ENCODE results near the gene PROP1.
"Not testable (repeated sequence)": the region's sequence is repeated elsewhere in the genome, so short reads cannot be mapped to it uniquely, and the experiment has no call there.

PROP1 gene

DNA sequence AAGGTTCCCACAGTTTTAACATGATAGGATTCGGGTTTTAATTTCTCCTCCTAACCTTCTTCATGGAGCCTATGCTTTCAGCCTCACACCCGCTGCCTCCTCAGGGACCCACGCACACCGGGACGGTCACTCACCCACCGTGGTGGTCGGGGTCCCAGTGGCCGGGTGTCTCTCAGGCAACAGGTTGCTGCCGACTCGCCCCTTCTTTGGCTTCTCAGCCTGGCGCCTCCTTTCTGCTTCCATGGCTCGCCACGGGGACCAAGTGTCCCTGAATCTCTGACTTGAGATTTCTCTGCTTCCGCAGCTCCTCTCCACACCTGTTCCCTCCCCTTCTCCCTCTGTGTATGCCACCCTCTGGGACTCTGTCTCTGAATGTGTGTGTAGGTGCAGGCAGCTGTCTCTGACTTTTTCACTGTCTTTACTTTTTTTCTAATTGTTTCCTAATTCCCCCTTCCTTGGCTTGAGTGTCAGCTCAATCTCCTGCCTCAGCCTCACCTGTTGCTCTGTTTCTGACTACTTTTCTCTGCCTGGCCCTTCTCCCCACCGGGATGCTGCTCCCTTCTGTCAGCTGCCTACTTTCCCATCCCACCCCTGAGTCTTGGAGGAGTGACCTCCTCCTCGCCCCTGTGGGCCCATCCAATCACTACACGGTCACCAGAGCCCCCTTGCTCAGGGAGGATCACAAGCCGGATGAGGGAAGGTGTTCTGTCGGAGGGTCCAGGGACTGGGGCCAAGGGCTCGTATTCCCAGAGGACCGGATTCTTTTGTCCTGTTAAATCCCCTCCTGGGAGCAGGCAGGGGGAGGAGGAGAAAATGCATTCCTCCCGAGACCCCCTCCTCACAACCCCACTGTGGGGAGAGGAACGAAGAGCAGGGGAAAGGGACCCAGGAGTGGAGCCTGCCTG, at the start of gene PROP1:
Gene PROP1 (minus strand): TSS at position 552 of the 905 bp plus-strand sequence. CDS start 309 bp downstream, at position 243.
- DNase-seq = no peak

DNA sequence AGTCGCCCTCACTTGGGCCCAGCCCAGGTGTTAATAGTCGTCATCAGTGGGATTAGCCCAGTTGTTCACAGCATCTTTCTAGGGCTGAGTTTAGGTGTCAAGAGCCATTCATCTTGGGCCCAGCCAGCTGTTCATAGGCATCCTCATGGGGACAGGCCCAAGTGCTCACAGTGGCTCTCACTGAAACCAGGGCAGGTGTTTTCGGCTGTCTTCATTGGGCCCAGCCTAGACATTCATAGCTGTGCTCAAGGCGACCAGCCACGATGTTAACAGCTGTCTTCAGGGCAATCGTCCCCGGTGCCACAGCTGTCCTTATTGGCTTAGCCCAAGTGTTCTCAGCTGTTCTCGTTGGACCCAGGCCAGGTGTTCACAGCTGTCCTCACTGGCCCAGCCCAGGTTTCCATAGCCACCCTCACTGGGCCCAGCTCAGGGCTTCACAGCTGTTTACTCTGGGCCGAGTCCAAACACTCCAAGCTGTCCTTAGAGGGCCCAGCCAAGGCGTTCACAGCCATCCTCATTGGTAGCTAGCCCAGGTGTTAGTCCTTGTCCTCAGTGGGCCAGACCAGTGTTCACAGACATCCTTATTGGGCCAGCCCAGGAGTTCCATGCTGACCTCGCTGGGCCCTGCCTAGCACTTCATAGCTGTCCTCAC, 23.5 kb upstream of the PROP1 start:
- not testable (repeated sequence) for DNase-seq

DNA sequence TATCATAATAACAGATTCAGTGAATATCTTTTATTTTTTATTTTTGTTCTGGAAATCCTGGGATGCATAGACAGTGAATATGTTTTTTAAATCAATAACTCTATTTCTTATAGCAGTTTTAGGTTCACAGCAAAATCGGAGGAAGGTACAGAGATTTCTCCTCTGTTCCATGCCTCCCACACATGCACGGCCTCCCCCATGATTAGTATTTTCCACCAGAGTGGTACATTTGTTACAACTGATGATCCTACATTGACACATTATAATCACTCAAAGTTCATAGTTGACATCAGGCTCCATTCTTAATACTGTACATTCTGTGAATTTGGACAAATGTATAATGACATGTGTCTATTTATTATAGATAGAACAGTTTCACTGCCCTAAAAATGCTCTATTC, 16.7 kb upstream of the PROP1 start:
- not testable (repeated sequence) for DNase-seq

DNA sequence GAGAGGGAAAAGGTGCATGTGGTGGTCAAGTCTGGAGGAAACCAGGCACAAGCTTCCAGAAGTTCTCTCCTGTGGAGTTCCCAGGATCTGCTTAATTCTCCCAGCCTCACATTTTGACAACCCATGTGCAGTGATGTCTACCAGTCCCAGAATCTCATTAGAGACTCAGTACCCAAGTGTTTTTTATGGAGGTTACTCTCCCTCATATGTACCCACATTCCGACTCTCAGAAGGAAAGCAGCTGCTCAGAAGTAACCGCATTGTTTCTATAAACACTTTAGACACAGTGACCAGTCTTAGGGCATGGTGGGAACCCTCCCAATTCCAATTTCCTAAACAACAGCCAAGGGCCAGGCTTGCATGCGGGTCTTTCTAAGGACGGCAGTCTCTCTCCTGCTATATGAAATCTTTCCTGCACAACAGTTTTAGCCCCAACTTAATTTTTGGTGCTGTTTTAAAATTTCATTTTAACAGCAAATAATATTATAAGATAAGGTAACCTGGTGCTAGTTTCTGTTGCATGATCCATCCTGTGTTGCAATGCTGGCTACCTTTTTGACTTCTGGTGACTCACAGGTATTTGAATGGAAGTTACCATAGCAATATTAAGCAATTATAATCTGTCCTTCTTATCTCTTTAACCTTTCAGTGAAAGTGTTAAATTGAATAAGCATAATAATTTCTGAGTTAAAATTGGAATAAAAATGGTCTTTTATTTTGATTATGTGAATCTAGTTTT, 15.9 kb upstream of the PROP1 start:
- not testable (repeated sequence) for DNase-seq

DNA sequence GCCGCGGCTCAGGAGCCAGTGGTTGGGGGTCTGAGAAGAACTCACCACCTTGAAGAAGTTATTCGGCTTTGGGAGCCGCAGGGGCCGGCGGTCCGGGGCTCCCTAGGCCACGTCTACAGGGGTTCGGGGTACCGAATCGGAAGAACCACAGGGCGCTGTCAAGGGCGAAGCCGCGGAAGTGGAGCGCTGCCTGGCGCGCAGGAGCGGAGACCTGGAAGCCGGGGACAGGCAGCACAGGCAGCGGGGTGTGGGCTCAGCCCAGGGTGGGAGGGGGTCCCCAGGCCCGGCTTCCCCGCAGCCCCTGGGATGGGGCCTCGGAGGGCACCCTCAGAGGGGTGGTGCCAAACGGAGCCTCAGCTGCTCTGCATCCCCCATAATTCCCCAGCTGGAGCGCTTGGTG, 11.2 kb upstream of the PROP1 start:
- DNase-seq = not testable (repeated sequence)

DNA sequence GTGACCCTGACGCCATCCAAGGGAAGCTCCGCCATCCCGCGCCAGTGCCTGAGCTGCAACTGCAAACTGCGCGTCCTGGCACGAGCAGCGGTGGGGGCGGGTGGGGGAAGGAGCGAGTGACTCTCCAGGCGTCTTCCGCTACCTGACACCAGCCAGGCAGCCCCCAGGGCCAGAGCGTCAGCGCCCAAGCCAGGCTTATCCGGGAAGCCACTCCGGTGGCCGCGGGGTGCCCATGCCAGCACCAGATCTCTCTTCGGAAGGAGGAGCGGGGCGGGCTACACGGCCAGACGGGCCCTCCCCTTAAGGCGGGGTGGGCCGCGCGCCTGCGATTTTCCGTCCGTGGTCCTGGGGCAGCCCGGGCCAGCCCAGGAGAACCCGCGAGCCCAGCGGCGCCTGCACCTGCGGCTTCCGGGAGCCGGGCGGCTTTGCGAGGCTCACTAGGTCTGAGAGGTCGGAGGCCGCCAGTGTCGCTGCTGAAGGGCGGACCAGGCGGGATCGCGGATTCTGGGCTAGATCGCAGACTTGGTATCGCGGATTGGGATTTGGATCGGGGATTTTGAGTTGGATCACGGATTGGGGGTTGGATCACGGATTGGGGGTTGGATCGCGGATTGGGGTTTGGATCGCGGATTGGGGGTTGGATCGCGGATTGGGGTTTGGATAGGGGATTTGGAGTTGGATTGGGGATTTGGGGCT, 10.6 kb upstream of the PROP1 start:
- DNase-seq = peak; percentile 64

DNA sequence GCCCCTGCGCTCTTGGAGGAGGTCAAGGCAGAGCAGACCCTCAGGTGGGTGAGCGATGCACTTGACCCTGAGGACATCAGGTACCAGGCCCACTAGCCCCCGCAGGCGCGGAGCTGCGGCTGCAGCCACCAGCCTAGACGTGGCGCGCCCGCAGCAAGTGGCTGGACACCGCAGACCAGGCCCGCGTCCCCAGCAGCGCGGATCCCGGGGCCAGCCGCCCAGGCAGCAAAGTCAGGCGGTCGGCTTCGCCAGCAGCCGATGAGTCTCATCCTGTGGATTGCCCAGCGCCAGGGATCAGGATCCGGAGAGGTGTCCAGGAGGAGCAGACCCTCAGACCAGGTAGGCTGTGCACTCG, 10.1 kb upstream of the PROP1 start:
- DNase-seq = not testable (repeated sequence)

DNA sequence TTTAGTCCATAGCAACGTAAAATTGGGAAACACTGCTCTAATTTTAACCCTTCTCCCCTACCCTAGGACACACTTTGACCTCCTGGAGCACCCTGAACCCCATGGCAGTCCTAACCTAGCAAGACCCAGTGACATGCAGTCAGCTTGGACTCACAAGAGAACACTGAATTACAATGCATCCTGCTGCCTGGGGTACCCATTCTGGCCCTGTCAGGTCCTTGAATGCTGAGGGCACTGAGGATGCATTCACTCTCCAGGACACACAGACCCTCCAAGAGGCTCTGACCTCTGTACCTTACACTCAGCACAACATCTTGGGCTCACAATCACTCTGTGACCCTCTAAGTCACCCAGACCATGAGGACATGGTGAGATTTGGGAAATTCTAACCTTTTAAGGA, 1.8 kb upstream of the PROP1 start:
- DNase-seq = no peak

DNA sequence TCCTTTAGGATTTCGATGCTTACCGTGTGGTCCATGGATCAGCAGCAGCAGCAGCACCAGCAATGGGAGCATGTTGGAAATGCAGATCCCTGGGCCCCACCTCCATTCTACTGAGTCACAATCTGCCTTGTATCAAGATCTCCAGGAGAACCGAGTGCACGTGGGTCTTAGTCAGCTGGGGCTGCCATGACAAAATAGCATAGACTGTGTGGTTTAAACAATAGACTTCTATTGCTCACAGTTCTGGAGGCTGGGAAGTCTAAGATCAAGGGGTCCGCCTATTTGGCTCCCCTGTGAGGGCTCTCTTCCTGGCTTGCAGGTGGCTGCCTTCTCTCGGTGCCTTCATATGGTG, 1.3 kb upstream of the PROP1 start:
- DNase-seq = no peak

DNA sequence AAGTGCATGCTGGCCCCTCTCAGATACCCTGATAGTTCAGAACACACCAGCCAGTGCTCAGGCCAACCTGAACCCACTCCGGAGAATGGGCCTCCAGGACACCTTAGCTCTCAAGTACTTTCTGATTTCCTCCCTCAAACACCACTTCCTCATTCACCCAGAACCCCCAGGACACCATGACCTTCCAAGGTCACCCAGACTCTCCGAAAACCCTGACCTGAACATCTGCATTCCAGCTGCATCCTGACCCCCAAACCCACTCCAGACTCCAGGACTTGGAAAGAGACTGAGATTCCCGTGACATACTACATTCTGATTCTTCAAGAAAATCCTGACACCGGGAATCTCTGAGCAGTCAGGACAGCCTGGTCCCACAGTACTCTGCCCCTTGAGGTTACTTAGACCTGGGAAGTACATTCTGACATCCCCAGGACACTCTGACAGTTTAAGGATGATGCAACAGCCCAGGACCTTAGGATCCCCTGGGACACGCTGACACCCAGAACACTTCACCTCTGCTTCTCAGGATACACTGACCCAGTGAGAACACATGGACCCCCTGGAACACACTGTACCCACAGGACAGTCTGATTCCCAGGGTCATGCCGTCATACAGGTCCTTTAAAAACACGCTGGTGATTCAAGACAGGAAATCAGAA, 747 bp upstream of the PROP1 start:
- DNase-seq = no peak

DNA sequence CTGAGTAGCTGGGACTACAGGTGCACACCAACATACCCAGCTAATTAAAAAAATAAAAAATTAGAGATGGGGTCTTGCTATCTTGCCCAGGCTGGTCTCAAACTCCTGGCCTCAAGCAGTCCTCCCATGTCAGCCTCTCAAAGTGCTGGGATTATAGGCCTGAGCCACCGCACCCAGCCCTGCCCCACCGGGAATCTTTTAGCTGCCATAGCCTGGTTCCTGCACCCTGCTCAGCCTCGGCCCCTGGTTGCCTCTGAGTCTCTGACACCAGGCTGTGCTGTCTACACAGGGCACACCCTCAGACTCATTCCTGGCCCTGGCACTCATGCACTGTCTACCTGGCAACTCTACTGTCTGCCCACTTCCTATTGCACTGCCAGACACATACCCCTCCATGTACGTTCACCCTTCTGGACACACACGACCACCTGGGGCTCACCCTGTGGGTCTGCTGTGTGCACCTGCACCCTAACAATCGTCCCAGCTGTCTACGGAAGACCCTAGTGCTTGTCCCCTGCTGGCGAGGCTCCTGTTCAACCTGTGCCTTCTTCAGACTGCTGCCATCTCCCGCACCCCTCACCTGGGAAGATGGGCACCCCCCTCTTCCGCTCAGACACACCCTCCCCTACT, 1.4 kb downstream of the PROP1 start:
- no peak for DNase-seq

DNA sequence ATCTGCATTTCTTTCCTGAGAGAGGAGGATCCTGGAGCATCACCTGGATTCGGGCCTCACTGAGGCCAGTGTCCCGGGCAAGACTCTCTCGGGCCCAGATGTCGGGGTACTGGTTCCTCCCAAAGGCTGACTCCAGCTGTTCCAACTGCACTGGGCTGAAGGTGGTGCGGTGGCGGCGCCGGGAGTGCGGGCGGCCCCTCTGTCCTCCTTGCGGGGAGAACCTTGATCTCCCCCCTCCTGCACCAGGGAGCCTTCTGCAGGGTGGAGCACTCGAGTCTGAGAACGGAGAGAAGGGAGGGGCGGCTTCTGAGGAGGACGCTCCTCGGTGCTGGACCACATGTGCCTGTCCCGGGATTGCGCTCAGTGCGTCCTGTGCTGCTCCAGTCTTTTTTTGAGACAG, 2.0 kb downstream of the PROP1 start:
- no peak for DNase-seq

DNA sequence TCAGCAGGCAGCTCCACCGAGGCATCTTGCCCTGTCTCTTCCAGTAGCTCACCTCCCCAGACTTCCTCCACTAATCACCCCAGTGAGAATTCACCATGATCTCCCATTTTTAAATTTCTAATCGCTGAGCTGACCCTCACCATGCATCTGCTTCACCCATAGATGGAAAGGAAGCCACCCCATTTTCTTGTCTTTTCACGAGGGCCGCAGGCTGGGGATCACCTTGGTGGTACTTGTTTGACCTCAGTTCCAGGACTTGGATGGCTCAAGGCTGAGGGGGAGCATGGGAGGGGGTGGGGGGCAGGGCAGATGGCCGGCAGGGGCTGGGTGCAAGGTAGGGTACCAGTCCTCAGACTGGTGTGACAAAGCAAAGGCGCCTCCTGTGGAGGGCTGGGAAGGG, 3.6 kb downstream of the PROP1 start:
- DNase-seq = no peak

DNA sequence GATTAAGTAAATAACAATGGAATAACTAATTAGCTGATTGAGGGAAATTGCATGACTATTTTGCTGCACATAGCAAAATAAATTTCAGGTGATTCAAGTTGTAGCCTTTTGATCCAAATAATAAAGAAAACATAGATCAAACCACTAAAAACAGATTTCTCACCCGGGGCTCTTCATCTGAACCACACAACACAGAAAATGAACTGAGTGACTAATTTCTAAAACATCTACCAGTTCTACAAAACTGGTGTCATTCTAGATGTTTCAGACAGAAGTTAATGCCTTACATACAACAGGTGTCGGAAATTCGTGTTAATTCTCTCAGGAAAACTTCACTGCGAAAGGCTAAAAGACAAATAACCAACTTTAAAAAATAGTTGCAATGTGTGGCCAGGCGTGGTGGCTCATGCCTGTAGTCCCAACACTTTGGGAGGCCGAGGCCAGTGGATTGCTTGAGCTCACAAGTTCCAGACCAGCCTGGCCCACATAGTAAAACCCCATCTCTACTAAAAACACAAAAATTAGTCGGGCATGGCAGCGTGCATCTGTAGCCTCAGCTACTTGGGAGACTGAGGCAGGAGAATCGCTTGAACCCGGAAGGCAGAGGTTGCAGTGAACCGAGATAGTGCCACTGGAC, 6.9 kb downstream of the PROP1 start:
- DNase-seq = no peak

DNA sequence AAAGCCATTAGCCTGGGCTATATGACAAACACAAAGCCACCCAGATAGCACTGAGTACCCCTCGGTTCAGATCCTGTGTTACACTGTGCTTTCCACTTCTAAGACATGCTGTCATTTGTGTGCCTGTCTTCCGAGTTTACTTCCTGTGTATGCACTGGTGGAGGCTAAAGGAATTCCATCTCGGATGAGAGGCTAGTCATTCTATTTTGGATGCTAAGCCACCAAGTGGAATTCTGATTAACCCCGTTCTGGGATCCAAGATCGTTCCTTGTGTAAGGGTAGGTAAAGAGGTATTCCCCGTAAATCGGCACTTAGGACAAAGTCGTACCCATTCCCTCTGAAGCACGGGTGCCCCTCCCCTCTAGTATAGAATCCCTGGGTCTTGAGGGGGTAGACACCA, 8.7 kb downstream of the PROP1 start:
- no peak for DNase-seq

DNA sequence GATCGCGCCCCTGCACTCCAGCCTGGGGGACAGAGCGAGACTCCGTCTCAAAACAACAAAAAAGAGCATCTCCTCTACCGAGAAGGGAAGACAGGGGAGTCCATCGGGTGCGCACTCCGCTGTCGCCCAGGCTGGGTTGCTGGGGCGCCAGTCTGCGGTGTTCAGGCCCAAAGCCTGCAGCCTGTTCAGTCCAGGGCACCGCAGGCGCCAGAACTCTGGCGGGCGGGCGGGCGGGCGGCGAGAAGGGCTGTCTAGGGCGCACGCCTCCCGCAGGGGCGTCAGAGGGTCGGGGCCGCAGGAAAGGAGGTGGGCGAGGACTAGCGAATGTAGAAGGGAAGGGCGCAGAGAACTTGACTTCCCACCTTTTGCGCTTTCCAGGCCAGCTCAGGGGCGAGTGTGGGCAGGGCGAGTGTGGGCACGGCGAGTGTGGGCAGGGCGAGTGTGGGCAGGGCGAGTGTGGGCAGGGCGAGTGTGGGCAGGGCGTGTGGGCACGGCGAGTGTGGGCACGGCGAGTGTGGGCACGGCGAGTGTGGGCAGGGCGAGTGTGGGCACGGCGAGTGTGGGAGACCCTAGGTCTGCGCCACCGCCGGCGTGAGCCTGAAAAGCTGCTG, 10.5 kb downstream of the PROP1 start:
- DNase-seq = no peak

DNA sequence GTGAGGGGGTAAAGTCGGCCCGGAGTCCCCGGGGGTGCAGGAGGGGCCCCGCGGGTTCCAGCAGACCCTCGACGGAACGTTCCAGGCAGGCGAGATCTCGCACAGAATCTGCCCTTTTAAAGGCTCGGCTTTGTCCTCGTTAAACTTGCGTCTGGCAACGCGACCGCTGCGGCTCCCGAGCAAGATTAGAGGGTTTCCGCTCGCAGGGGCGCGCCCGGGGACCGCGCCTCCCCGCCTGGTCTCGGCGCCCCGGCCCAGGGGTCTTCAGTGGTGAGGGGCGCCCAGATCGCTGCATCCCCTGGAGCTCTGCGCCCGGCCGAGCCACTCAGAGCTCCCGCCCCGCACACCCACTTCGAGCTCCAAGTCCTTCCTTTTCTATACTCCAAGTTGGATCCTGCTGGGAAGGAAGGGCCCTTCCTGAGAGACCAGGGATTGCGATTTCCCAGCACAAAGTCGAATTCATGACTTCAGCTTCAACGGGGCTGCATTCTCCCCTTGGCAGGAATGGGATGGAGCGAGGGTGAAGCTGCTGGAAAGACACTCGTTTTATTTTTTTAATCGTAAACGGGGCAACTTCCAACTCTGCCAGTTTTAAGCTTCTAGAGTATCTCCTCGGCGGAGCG, 11.3 kb downstream of the PROP1 start:
- no peak for DNase-seq

DNA sequence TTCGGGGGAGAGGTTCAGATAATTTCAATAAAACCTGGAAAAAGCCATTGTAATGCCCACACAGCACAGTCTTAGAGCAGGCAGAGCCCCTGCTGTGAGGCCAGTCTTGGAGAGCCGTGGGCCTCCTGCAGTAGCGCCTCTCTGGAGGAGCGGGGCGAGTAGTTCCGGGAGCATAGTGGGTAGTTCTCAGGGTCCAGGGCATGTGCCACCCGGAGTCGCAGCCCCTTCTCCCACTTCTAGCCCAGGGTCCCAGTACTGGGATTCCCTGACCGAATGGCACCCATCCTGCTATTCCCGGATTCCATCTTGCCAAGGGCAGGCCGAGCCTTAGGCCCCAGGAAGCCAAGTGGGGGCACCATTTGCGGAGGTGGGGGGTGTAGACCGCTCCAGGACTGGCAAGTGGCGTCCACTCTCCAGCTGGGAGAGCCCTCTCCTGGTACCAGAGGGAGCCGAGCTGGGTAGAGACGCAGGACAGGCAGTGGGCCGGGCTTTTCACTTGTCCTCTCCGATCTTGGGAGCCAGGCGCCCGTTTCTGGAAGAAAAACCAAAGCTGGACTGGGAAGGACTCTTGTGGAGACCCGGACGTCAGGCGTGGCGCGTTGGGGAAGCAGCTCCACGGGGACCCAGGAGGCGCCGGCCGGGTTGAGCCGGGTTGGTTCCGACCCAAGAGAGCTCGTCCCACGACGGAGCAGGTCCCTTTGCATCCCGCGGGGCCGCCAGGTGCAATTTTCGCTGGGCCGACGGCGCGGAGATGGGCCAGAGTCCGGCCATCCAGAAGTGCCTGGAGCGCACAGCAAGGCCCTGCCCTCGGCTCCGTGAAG, 12.1 kb downstream of the PROP1 start:
- DNase-seq = no peak

DNA sequence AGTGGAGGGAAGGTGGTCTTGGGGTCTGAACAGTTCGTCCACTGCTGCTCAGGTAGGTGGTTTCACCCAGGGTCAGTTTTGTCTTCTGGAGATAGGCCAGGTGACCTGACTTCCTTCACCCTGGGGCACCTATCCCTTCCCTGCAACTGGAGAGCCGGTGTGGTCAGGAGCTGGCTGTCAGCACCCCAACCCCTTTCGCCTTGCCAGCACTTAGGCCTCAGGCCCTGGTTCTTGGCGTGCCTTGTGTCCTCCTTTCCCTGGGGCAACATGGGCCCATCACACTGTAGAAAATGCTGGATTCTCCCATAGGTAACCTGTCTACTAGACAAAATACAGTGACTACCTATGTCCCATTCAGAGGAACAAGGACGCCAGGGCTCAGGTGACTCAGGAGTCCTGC, 13.1 kb downstream of the PROP1 start:
- DNase-seq = no peak
